ENCODE results near the gene ARRDC4. TPM values are rescaled to one million over a fixed set of nuclear protein-coding genes. Genes with fewer than 3 reads are reported as not detected.

The ARRDC4 gene
- total RNA-seq, 1 donor from 2014 or later, result 31.6 TPM

GRCh38 chr15:97966924-97967620 lies 6.6 kb downstream of the ARRDC4 start:
- H3K9me3 ChIP-seq, result no peaks in the 10 kb centered on the region
- peaks cover 56% of the 10 kb centered on the region for H3K36me3 ChIP-seq
- no peak for DNase-seq
- H3K4me3 ChIP-seq, result no peak overlapping the region
- TF ChIP-seq CTCF (IDR thresholded peaks at IDR 0.05), result no peak
- peaks cover 2% of the 10 kb centered on the region for H3K4me1 ChIP-seq
- no peak overlapping the region for H3K27ac ChIP-seq
- ATAC-seq, result no peak
- H3K27me3 ChIP-seq, result no peaks in the 10 kb centered on the region
- intact Hi-C loops (cut with DNase I), result no loop called here

GRCh38 chr15:97967881-97968280 lies 7.4 kb downstream of the ARRDC4 start:
- ATAC-seq (no peak), DNase-seq (no peak)
- H3K4me1 ChIP-seq, result no peaks in the 10 kb centered on the region
- no peak for TF ChIP-seq CTCF (IDR thresholded peaks at IDR 0.05)
- no peak overlapping the region for H3K4me3 ChIP-seq
- no peaks in the 10 kb centered on the region for H3K9me3 ChIP-seq
- peaks cover 62% of the 10 kb centered on the region for H3K36me3 ChIP-seq
- intact Hi-C loops (cut with DNase I), result no loop called here
- no peaks in the 10 kb centered on the region for H3K27me3 ChIP-seq
- no peak overlapping the region for H3K27ac ChIP-seq

- intact Hi-C loops (cut with DNase I), result no loop called here
- Histone ChIP-seq H3K4me1 (no peaks in the 10 kb centered on the region), H3K27ac (no peak overlapping the region), H3K9me3 (no peaks in the 10 kb centered on the region), H3K27me3 (no peaks in the 10 kb centered on the region), H3K4me3 (no peak overlapping the region), H3K36me3 (peaks cover 67% of the 10 kb centered on the region)
- ATAC-seq, result no peak
- no peak for TF ChIP-seq CTCF (IDR thresholded peaks at IDR 0.05)
- no peak for DNase-seq
Observed at GRCh38 chr15:97968380-97968779, 7.9 kb downstream of the ARRDC4 start.

- TF ChIP-seq CTCF (IDR thresholded peaks at IDR 0.05), result no peak
- Histone ChIP-seq H3K27ac (no peak overlapping the region), H3K9me3 (no peaks in the 10 kb centered on the region), H3K36me3 (peaks cover 56% of the 10 kb centered on the region), H3K27me3 (no peaks in the 10 kb centered on the region), H3K4me1 (no peaks in the 10 kb centered on the region), H3K4me3 (no peak overlapping the region)
- intact Hi-C loops (cut with DNase I), result no loop called here
- DNase-seq (no peak), ATAC-seq (no peak)
Observed at GRCh38 chr15:97972366-97972765, 11.9 kb downstream of the ARRDC4 start.

- Histone ChIP-seq H3K9me3 (no peaks in the 10 kb centered on the region), H3K4me3 (no peak overlapping the region), H3K36me3 (peaks cover 22% of the 10 kb centered on the region), H3K4me1 (no peaks in the 10 kb centered on the region), H3K27me3 (no peaks in the 10 kb centered on the region), H3K27ac (no peak overlapping the region)
- TF ChIP-seq CTCF (IDR thresholded peaks at IDR 0.05), result no peak
- ATAC-seq (no peak), DNase-seq (no peak)
- intact Hi-C loops (cut with DNase I), result no loop called here
Observed at GRCh38 chr15:97976129-97976528, 15.6 kb downstream of the ARRDC4 start.

Data from upper lobe of right lung (tissue), 1 donor.